KG1 (cell line): ENCODE measurements around the gene RPL35.
"Not testable (repeated sequence)": the region's sequence is repeated elsewhere in the genome, so short reads cannot be mapped to it uniquely, and the experiment has no call there.

Source experiments
- DNase-seq: peaks from one replicate; lab custom pipeline; 2025; lab: John Stamatoyannopoulos, UW

The RPL35 gene

GRCh38 chr9:124852121-124852828 is 9.5 kb downstream of the RPL35 start:
- DNase-seq = no peak

- no peak for DNase-seq
Measured at GRCh38 chr9:124849801-124850200, 12.0 kb downstream of the RPL35 start.

DNA sequence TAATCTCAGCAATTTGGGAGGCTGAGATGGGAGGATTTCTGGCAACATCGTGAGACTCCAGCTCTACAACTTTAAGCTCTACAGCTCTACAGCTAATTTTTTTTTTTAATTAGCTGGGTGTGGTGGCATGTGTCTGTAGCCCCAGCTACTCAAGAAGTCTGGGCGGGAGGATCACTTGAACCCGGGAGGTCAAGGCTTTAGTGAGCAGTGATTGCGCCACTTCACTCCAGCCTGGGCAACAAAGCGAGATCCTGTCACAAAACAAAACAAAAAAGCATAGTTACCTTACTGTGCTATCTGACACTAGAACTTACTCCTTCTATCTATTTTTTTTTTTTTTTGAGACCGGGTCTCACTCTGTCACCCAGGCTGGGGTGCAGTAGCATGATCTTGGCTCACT is 14.8 kb downstream of the RPL35 start:
- DNase-seq = no peak

DNA sequence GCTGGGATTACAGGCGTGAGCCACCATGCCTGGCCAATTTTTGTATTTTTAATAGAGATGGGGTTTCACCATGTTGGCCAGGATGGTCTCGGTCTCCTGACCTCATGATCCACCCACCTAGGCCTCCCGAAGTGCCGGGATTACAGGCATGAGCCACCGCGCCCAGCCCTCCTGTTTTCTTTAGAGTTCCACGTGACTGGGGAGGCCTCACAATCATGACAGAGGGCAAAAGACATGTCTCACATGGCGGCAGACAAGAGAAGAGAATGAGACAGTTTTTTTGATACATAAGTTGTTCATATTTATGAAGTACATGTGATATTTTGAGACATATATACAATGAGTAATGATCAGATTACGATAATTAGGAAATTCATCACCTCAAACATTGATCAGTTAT is 15.3 kb downstream of the RPL35 start:
- not testable (repeated sequence) for DNase-seq

- no peak for DNase-seq
Measured at GRCh38 chr9:124844291-124844690, 17.5 kb downstream of the RPL35 start.

DNA sequence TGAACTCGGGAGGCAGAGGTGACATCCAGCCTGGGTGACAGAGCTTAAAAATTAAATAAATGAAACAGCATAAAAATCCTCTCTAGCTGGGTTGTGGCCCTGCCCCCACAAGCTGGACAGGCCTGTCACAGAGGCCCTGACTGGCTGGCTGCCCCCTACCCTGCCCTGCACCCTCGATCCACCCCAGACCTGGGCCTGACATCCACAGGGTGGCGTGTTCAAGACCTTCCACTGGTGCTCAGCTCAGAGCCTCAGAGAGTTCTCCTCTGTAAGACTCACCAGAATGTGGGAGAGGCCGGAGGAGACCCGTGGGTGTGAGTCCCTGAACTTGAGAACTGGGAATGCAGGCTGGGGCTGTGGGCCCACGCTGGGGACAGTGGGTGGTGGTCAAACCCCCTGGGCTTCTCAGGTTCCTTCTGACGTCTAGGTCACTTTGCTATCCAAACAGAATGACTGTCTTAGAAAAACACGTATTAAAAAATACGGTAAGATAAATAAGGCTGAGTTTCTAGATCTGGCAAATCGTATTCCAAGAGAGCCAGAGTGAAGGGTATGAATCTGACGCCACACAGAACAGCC is 18.2 kb downstream of the RPL35 start:
- no peak for DNase-seq

- no peak for DNase-seq
Measured at GRCh38 chr9:124841075-124841821, 20.5 kb downstream of the RPL35 start.

DNA sequence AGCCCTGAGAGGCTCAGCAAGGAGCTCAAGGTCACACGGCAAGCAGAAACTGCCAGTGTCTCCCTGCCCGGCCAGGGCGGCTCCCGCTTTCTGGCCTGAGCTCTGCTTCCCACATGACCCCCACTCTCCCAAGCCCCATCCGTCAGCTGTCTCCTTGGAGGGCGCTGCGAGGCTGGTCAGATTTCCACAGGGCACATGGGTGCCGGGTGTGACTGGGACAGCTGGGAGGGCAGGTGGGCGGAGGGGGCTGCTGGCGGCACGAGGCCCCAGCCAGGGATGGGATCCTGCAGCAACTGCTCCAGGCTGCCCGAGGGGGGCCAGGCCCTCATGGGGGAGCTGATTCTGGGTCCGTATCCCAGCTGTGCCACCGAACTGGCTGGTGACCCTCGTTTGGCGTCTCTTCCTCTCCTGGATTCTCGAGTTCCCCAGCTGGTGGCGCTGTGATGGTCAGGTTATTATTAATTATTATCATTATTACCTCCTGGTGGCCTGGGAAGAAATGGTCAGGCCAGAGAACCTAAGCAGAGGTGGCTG is 21.4 kb downstream of the RPL35 start:
- no peak for DNase-seq

- DNase-seq = no peak
Measured at GRCh38 chr9:124839612-124840299, 22.0 kb downstream of the RPL35 start.

- not testable (repeated sequence) for DNase-seq
Measured at GRCh38 chr9:124838567-124839275, 23.0 kb downstream of the RPL35 start.

DNA sequence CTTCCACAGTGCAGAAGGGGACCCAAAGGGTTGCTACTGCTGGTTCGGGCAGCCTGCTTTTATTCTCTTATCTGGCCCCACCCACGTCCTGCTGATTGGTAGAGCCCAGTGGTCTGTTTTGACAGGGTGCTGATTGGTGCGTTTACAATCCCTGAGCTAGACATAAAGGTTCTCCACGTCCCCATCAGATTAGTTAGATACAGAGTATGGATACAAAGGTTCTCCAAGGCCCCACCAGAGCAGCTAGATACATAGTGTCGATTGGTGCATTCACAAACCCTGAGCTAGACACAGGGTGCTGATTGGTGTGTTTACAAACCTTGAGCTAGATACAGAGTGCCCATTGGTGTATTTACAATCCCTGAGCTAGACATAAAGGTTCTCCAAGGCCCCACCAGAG is 23.6 kb downstream of the RPL35 start:
- not testable (repeated sequence) for DNase-seq

GRCh38 chr9:124835026-124835557 is 26.7 kb downstream of the RPL35 start:
- DNase-seq = no peak

DNA sequence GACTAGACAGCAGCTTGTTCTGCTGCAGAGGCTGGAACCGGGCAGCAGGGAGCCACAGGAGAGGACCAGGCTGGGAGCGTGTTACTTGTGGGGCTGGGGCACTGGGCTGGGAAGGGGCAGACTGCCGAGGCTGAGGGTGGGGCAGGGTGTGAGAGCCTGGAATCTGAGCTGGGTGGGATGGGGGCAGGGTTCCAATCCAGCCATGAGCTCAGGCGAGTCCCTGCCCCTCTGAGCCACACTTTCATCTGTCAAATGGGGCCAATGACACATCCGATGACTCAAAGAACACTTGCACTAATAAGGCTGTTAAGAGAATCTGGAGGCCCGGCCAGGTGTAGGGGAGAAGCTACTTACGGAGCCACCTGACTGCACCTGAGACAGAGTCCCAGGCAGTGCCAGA is 27.2 kb downstream of the RPL35 start:
- DNase-seq = no peak

- DNase-seq = no peak
Measured at GRCh38 chr9:124831642-124832364, 30.0 kb downstream of the RPL35 start.

GRCh38 chr9:124830593-124830992 is 31.2 kb downstream of the RPL35 start:
- no peak for DNase-seq

DNA sequence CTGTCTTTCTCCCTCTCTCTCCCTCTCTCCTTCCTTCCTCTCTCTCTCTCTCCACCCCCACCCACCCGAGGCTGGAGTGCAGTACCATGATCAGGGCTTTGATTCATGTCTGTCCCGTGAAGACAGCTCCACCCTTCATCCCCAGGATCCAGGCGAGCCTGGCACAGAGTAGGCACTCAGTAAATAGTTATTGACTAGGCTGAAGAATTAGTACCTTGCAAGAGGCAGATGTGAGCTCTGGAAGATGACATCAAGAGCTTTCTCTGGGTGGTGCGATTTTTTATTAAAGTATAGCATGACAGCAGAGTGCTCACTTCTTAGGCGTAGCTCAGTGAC is 32.5 kb downstream of the RPL35 start:
- DNase-seq = no peak

- no peak for DNase-seq
Measured at GRCh38 chr9:124828489-124829333, 33.0 kb downstream of the RPL35 start.

DNA sequence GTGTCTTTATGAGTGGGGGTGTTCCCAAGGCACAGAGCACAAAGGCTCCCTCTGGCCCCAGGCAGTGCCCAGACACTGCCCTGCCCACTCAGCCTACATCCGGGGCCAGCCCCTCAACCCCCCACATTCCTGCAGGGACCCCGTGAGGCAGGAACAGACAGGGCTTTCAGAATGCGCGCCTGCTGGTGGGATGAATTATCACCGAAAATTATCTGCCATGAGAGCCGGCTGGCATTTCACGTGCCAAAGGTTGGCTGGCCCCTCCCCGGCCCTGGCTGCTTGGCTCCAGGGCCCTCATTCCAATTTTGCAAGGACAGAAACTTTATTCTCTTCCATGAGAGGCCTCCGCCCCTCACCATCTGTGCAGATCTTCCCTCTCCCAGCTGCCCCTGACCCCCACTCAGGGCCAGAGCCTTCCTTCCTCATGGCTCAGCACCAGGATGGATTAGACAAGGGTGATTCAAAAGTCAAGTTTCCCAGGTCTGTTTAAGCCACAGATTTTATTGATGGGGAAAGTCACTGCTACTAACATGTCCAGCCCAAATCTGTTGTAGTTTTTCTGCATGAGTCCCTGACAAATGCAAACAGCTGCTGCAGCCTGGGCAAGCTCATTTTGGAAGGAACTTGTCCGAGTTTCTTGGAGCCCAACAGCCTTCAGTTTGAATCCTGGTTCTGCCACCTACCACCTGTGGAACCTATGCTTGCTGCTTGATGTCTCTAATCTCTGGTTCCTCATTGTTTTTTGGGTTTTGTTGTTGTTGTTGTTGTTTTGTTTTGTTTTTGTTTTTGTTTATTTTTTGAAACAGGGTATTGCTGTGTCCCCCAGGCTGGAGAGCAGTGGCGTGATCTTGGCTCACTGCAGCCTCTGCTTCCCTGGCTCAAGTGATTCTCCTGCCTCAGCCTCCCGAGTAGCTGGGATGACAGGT is 40.8 kb downstream of the RPL35 start:
- DNase-seq = no peak
